Pancreas (tissue), 10 donors: ENCODE results near the gene LITAF. TPM values are rescaled to one million over a fixed set of nuclear protein-coding genes. Genes with fewer than 3 reads are reported as not detected.

ENCODE experiments used
- ATAC-seq, 4 donors: fragments of 200-7000 bp; cut with Tn5 transposase; one replicate each; pipeline versions ENCODE4 v1.8.0 to v1.9.1; 2020; ENCODE audit warnings: mild to moderate bottlenecking in 4 of 4, moderate library complexity in 4 of 4
- DNase-seq, 6 donors: peaks; one replicate each; pipeline ENCODE4 v3.0.0-alpha.2; 2020
- FAIRE-seq: peaks from 2 replicates; lab custom pipeline; 2012; peaks lifted over from hg19 to GRCh38; lab: Jason Lieb, UNC
- H3K27ac ChIP-seq, 4 donors: fragments of 200-600 bp; sonication (generic); 1 replicate in 3 of 4; 2 replicates in 1 of 4; pipeline versions ENCODE4 v1.5.0 to v1.8.0; 2020
- H3K27me3 ChIP-seq, 4 donors: fragments of 200-600 bp; one replicate each; pipeline ENCODE4 v1.8.0; 2021
- H3K36me3 ChIP-seq, 3 donors: fragments of 200-600 bp; sonication (generic) in 1 of 3; one replicate each; pipeline versions ENCODE4 v1.5.0 to v1.8.0; 2020 to 2021
- H3K4me1 ChIP-seq, 3 donors: fragments of 200-600 bp; one replicate each; pipeline ENCODE4 v1.8.0; 2021
- H3K4me3 ChIP-seq, 4 donors: fragments of 200-600 bp; sonication (generic) in 2 of 4; one replicate each; pipeline versions ENCODE4 v1.5.0 to v1.8.0; 2020 to 2021
- H3K9me3 ChIP-seq, 4 donors: fragments of 200-600 bp; one replicate each; pipeline ENCODE4 v1.8.0; 2021
- CTCF ChIP-seq, 4 donors: fragments of 200-600 bp; sonication (generic) in 3 of 4; IDR thresholded peaks; one replicate each; pipeline versions ENCODE4 v1.5.0 to v1.8.0; 2021; ENCODE audit warnings: antibody characterized with exemption in 4 of 4
- WGBS, 2 donors: extraction: QIAGEN DNeasy Blood & Tissue Kit; methylation state at CpG; one replicate each; pipeline ENCODE4 v1.1.7; 2013; 5-methylcytosine and 5-hydroxymethylcytosine counted together
- intact Hi-C, 3 donors: fragments of 100-400 bp; cut with DNase I; formaldehyde crosslinking; loops; one replicate each; pipeline versions ENCODE4 v1.11.1 to v1.14.2; 2022
- polyA plus RNA-seq, 2 donors: library from polyadenylated mRNA; stranded (reverse); fragments of 200-250 nt; gene quantifications; one replicate each; pipeline ENCODE4 v1.2.3, GENCODE V29; 2013
- total RNA-seq, 6 donors: library from RNA; stranded (reverse); fragmentation: NEBNext Ultra II Directional in 4 of 6; extraction: Animal tissue kit (Norgen Biotek cat#: 25700) in 4 of 6; gene quantifications; one replicate each; pipeline versions ENCODE4 v1.2.1 to v1.2.4, GENCODE V29; 2021 to 2023
- donor health status: healthy with polysubstance abuse.
- donor health status: DM: no; HTN: no; CAD: no; lungs with moderate emphysema.
- donor health status: DM: no; HTN: no; CAD: no.
- donor health status: control.
- donor health status: control.
- donor health status: Bipolar disorder and iron deficiency.
- donor health status: DM: yes; HTN: yes; CAD: no.
- donor health status: DM: no; HTN: no; CAD: no.
- donor health status: DM: no; HTN: no; CAD: no.
- donor health status: DM: yes; HTN: yes; CAD: no.

The LITAF gene
- total and polyA plus RNA-seq, 8 donors = 17.6 to 85.3 (median 32.3) TPM

- FAIRE-seq (no peak), DNase-seq (no peak), ATAC-seq (no peak)
- TF ChIP-seq CTCF (IDR thresholded peaks at IDR 0.05) = no peak
- Histone ChIP-seq H3K9me3 (no peaks in the 10 kb centered on the region), H3K4me3 (no peak overlapping the region), H3K27me3 (no peaks in the 10 kb centered on the region), H3K4me1 (peaks cover 0 to 4% (median 0%) of the 10 kb centered on the region in 3 donors), H3K36me3 (peaks cover 0 to 49% (median 13%) of the 10 kb centered on the region in 3 donors), H3K27ac (peak overlapping the region in 1 of 4 donors; percentile 24)
- WGBS, 2 donors = 88 to 90% methylated on average over 8 of the region's 8 CpGs
- intact Hi-C loops = no loop called here
Observed at GRCh38 chr16:11552440-11552839, 34.3 kb downstream of the LITAF start.

GRCh38 chr16:11551842-11552241, 34.9 kb downstream of the LITAF start:
- intact Hi-C loops = no loop called here
- Histone ChIP-seq H3K4me3 (no peak overlapping the region), H3K9me3 (no peaks in the 10 kb centered on the region), H3K4me1 (peaks cover 0 to 4% (median 0%) of the 10 kb centered on the region in 3 donors), H3K27ac (peak overlapping the region in 1 of 4 donors; percentile 24), H3K36me3 (peaks cover 0 to 52% (median 13%) of the 10 kb centered on the region in 3 donors), H3K27me3 (no peaks in the 10 kb centered on the region)
- no peak for TF ChIP-seq CTCF (IDR thresholded peaks at IDR 0.05)
- DNase-seq (no peak), FAIRE-seq (no peak), ATAC-seq (peak in 1 of 4 donors; percentile 14)
- WGBS, 2 donors = 79 to 87% methylated on average over 3 of the region's 3 CpGs

GRCh38 chr16:11550791-11551498, 35.8 kb downstream of the LITAF start:
- peaks cover 0 to 45% (median 8%) of the 10 kb centered on the region in 3 donors for H3K36me3 ChIP-seq
- ATAC-seq = peak in 1 of 4 donors; percentile 25

DNA sequence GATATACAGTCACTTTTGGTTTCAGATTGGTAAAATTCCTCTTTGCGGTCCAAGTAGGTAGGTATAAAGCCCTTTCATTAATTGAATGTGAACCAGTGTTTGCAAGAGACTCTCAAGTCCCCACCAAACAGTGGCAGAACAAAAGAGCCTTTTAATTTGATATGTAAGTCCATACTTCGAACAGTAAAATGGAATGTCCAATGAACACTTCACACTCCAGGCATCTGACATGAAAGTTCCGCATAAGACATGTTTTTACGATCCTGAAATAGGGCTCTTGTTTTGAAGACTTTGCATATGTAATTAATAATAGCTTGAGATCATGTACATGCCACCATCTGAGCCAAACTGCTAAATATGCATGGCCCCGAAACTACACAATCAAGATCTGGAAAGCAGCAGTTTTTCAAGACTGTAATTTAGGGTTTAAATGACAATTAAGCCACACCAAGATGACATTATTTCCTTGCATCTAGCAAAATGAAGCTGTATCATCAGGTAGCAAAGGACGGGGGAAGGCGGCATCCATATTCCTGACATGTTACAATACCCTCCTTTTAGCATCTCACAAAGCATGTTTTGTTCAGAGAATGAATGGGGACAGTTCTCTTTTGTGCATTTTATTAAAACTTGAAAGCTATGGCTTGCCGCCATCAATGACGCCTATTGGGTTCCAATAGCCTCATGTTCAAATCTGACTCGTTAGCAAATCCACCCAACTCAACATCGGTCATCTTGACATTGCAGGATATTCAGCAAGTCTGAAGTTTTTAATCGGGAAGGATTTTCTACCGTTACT, 39.4 kb downstream of the LITAF start:
- intact Hi-C loops = no loop called here
- Histone ChIP-seq H3K4me3 (no peak overlapping the region), H3K9me3 (no peaks in the 10 kb centered on the region), H3K27me3 (no peaks in the 10 kb centered on the region), H3K4me1 (no peaks in the 10 kb centered on the region), H3K27ac (no peak overlapping the region), H3K36me3 (peaks cover 0 to 30% (median 5%) of the 10 kb centered on the region in 3 donors)
- FAIRE-seq (no peak), DNase-seq (no peak), ATAC-seq (no peak)
- WGBS, 2 donors = 86 to 89% methylated on average over 13 of the region's 13 CpGs
- TF ChIP-seq CTCF (IDR thresholded peaks at IDR 0.05) = no peak

More at GRCh38 chr16:11550791-11551498, 35.8 kb downstream of the LITAF start:
- Histone ChIP-seq H3K27me3 (no peaks in the 10 kb centered on the region), H3K9me3 (no peaks in the 10 kb centered on the region), H3K4me3 (no peak overlapping the region), H3K27ac (no peak overlapping the region), H3K4me1 (peaks cover 0 to 4% (median 0%) of the 10 kb centered on the region in 3 donors)
- no peak for FAIRE-seq
- 87 to 89% methylated on average over 13 of the region's 13 CpGs for WGBS, 2 donors
- TF ChIP-seq CTCF (IDR thresholded peaks at IDR 0.05) = no peak
- intact Hi-C loops = no loop called here
- DNase-seq = no peak
